ENCODE measurements around the gene NHP2.
A peak's percentile ranks its signal among the peaks of the same experiment; 100 is the strongest.

NHP2 gene

DNA sequence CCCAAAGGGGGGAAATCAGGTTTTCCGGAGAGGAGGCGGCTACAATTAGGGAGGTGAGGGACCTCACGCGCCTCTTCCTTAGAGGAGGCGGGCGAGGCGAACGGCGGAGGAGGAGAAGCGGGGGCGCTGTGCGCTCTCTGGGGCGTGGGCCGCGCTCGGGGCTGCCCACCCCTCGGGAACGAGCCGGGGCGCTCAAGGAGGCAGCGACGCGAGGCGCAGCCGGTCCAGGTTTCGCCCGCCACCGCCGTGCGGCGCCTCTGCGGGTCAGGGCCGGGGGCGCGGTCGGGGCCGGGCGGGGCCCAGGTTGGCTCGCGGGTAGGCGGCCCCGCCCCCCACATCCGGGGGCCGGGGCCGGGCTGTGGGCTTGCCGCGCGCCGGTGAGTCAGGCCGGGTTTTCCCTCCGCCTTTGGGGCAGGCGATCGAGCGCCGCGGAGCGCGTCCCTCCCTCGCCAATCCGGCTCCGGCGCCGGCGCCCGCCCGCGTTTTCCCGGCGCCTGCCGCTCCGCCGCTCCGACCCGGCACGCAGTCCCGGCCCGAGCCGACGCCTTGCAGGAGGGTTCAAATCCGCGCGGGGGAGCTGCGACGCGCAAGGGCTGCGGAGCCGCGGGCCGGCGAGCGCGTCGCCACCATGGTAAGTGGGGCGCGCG lies 40.4 kb downstream of the NHP2 start, which contains the start of gene N4BP3:
Gene N4BP3 (plus strand): TSS at position 392 of the 647 bp plus-strand sequence. CDS start 6,052 bp downstream, outside the sequence.
- no peaks in the 10 kb centered on the region for H3K79me2 ChIP-seq (ENCODE audit: control insufficient read depth, insufficient read depth, low read length, unreplicated experiment)
- H3K4me1 ChIP-seq (ENCODE audit: control insufficient read depth, insufficient read depth, low read length, unreplicated experiment) = peaks cover 15% of the 10 kb centered on the region
- no peak within 1 kb of the TSS for H2AFZ ChIP-seq (ENCODE audit: low read length, unreplicated experiment)
- H3K36me3 ChIP-seq (ENCODE audit: insufficient read depth, low read length) = no peaks in the 10 kb centered on the region
- H3K4me3 ChIP-seq (ENCODE audit: low read depth, low read length) = peak within 1 kb of the TSS; percentile 67
- no peak within 1 kb of the TSS for H3K27ac ChIP-seq (ENCODE audit: low read depth, low read length)
- peaks cover 56% of the 10 kb centered on the region for H3K27me3 ChIP-seq (ENCODE audit: insufficient read depth, low read length)

GRCh38 chr5:178112545-178112944 lies 41.1 kb downstream of the NHP2 start:
- Histone ChIP-seq H3K4me1 (ENCODE audit: control insufficient read depth, insufficient read depth, low read length, unreplicated experiment) (peaks cover 15% of the 10 kb centered on the region), H3K36me3 (ENCODE audit: insufficient read depth, low read length) (no peaks in the 10 kb centered on the region), H3K4me3 (ENCODE audit: low read depth, low read length) (0 out of 2 replicates have a peak overlapping the region, but pooled peaks have one; percentile 67), H3K27ac (ENCODE audit: low read depth, low read length) (no peak overlapping the region), H2AFZ (ENCODE audit: low read length, unreplicated experiment) (no peak overlapping the region), H3K79me2 (ENCODE audit: control insufficient read depth, insufficient read depth, low read length, unreplicated experiment) (no peaks in the 10 kb centered on the region), H3K27me3 (ENCODE audit: insufficient read depth, low read length) (peaks cover 52% of the 10 kb centered on the region)

- H3K79me2 ChIP-seq (ENCODE audit: control insufficient read depth, insufficient read depth, low read length, unreplicated experiment) = no peaks in the 10 kb centered on the region
- no peaks in the 10 kb centered on the region for H3K36me3 ChIP-seq (ENCODE audit: insufficient read depth, low read length)
- peaks cover 49% of the 10 kb centered on the region for H3K27me3 ChIP-seq (ENCODE audit: insufficient read depth, low read length)
- H3K27ac ChIP-seq (ENCODE audit: low read depth, low read length) = no peak overlapping the region
- no peak overlapping the region for H3K4me3 ChIP-seq (ENCODE audit: low read depth, low read length)
- H3K4me1 ChIP-seq (ENCODE audit: control insufficient read depth, insufficient read depth, low read length, unreplicated experiment) = peaks cover 15% of the 10 kb centered on the region
- no peak overlapping the region for H2AFZ ChIP-seq (ENCODE audit: low read length, unreplicated experiment)
Observed at GRCh38 chr5:178111925-178112324, 41.8 kb downstream of the NHP2 start.

DNA sequence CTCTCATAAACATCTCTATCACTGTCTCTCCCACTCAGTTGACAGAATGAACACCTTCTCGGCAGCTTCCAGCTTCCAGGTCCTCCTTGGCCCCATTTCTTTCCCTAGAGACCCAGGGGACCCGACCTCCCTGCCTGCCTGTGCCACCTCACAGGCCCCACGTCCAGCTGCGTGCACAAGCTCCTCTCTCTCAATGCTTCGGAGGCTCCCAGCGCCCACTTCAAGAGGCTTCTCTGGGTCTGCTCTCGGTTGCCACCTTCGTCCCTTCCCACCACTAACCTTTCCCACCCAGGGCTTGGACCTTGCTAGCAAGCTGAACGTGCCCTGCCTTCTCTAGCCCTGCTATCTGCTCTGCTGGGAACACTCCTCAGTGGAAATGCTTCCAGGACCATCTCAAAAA lies 43.2 kb downstream of the NHP2 start:
- no peaks in the 10 kb centered on the region for H3K79me2 ChIP-seq (ENCODE audit: control insufficient read depth, insufficient read depth, low read length, unreplicated experiment)
- no peaks in the 10 kb centered on the region for H3K36me3 ChIP-seq (ENCODE audit: insufficient read depth, low read length)
- H3K27me3 ChIP-seq (ENCODE audit: insufficient read depth, low read length) = peaks cover 37% of the 10 kb centered on the region
- no peak overlapping the region for H2AFZ ChIP-seq (ENCODE audit: low read length, unreplicated experiment)
- H3K4me3 ChIP-seq (ENCODE audit: low read depth, low read length) = no peak overlapping the region
- peaks cover 12% of the 10 kb centered on the region for H3K4me1 ChIP-seq (ENCODE audit: control insufficient read depth, insufficient read depth, low read length, unreplicated experiment)
- no peak overlapping the region for H3K27ac ChIP-seq (ENCODE audit: low read depth, low read length)

DNA sequence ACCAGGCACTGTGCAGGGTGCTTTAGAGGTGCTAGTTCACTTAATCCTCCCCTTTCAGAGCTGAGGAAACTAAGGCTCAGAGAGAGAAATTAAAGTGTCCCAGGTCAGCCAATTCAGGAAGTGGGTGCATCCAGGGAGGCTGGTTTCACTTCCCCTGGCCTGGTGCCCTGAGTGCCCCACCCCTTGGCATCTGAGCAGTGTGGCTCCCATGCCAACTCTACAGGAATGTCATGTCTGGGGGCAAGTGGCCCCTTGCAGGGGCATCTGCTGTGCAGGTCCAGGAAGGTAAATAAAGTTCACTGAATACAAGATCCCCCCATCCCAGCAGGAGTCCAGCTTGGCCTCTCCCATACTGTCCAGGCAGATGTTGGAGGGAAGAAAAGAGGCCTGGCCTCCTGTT lies 44.7 kb downstream of the NHP2 start:
- Histone ChIP-seq H3K27me3 (ENCODE audit: insufficient read depth, low read length) (peaks cover 21% of the 10 kb centered on the region), H3K4me1 (ENCODE audit: control insufficient read depth, insufficient read depth, low read length, unreplicated experiment) (peaks cover 7% of the 10 kb centered on the region), H2AFZ (ENCODE audit: low read length, unreplicated experiment) (no peak overlapping the region), H3K27ac (ENCODE audit: low read depth, low read length) (no peak overlapping the region), H3K36me3 (ENCODE audit: insufficient read depth, low read length) (no peaks in the 10 kb centered on the region), H3K4me3 (ENCODE audit: low read depth, low read length) (no peak overlapping the region), H3K79me2 (ENCODE audit: control insufficient read depth, insufficient read depth, low read length, unreplicated experiment) (no peaks in the 10 kb centered on the region)

- Histone ChIP-seq H3K4me1 (ENCODE audit: control insufficient read depth, insufficient read depth, low read length, unreplicated experiment) (peaks cover 4% of the 10 kb centered on the region), H2AFZ (ENCODE audit: low read length, unreplicated experiment) (no peak overlapping the region), H3K27ac (ENCODE audit: low read depth, low read length) (no peak overlapping the region), H3K27me3 (ENCODE audit: insufficient read depth, low read length) (peaks cover 16% of the 10 kb centered on the region), H3K79me2 (ENCODE audit: control insufficient read depth, insufficient read depth, low read length, unreplicated experiment) (no peaks in the 10 kb centered on the region), H3K36me3 (ENCODE audit: insufficient read depth, low read length) (no peaks in the 10 kb centered on the region), H3K4me3 (ENCODE audit: low read depth, low read length) (no peak overlapping the region)
Observed at GRCh38 chr5:178108446-178108845, 45.2 kb downstream of the NHP2 start.

DNA sequence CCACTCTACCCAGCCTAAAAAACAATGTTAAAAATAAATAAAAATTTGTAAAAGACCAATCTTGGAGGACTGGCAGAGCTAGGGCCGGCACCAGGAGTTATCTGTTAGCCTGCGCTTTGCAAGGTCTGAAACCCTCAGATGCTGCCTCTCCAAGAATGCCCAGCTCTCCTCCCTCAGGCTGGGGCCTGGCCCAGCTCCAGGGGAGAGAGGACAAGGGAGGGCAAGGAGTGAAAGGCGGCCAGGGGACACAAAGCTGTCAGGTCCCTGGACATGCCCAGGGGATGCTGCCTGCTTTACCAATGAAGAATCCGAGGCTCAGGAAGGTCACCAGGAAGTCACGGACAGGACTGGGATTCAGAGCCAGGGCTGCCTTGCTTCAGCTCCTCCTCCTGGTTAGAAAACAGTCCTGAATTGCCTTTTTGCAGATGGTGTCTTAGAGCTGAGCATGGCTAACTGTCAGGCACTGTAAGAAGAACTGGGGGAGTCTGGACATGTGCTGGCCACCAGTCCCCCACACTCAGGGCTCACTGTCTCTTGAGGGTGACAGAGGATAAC lies 45.9 kb downstream of the NHP2 start:
- Histone ChIP-seq H3K79me2 (ENCODE audit: control insufficient read depth, insufficient read depth, low read length, unreplicated experiment) (no peaks in the 10 kb centered on the region), H3K27ac (ENCODE audit: low read depth, low read length) (no peak overlapping the region), H3K27me3 (ENCODE audit: insufficient read depth, low read length) (peaks cover 12% of the 10 kb centered on the region), H3K4me3 (ENCODE audit: low read depth, low read length) (no peak overlapping the region), H2AFZ (ENCODE audit: low read length, unreplicated experiment) (no peak overlapping the region), H3K4me1 (ENCODE audit: control insufficient read depth, insufficient read depth, low read length, unreplicated experiment) (peaks cover 4% of the 10 kb centered on the region), H3K36me3 (ENCODE audit: insufficient read depth, low read length) (no peaks in the 10 kb centered on the region)

- Histone ChIP-seq H3K4me1 (ENCODE audit: control insufficient read depth, insufficient read depth, low read length, unreplicated experiment) (peaks cover 4% of the 10 kb centered on the region), H3K27ac (ENCODE audit: low read depth, low read length) (no peak overlapping the region), H3K79me2 (ENCODE audit: control insufficient read depth, insufficient read depth, low read length, unreplicated experiment) (no peaks in the 10 kb centered on the region), H3K36me3 (ENCODE audit: insufficient read depth, low read length) (no peaks in the 10 kb centered on the region), H3K27me3 (ENCODE audit: insufficient read depth, low read length) (peaks cover 6% of the 10 kb centered on the region; the same call in 1 of the 2 replicates), H3K4me3 (ENCODE audit: low read depth, low read length) (no peak overlapping the region), H2AFZ (ENCODE audit: low read length, unreplicated experiment) (no peak overlapping the region)
Observed at GRCh38 chr5:178106556-178107239, 47.0 kb downstream of the NHP2 start.

- Histone ChIP-seq H2AFZ (ENCODE audit: low read length, unreplicated experiment) (no peak overlapping the region), H3K27ac (ENCODE audit: low read depth, low read length) (no peak overlapping the region), H3K27me3 (ENCODE audit: insufficient read depth, low read length) (peaks cover 6% of the 10 kb centered on the region; the same call in 1 of the 2 replicates), H3K79me2 (ENCODE audit: control insufficient read depth, insufficient read depth, low read length, unreplicated experiment) (no peaks in the 10 kb centered on the region), H3K4me1 (ENCODE audit: control insufficient read depth, insufficient read depth, low read length, unreplicated experiment) (peaks cover 4% of the 10 kb centered on the region), H3K36me3 (ENCODE audit: insufficient read depth, low read length) (no peaks in the 10 kb centered on the region), H3K4me3 (ENCODE audit: low read depth, low read length) (no peak overlapping the region)
Observed at GRCh38 chr5:178106086-178106485, 47.6 kb downstream of the NHP2 start.

- Histone ChIP-seq H3K27ac (ENCODE audit: low read depth, low read length) (no peak overlapping the region), H3K27me3 (ENCODE audit: insufficient read depth, low read length) (peaks cover 6% of the 10 kb centered on the region; the same call in 1 of the 2 replicates), H3K4me1 (ENCODE audit: control insufficient read depth, insufficient read depth, low read length, unreplicated experiment) (peaks cover 4% of the 10 kb centered on the region), H3K79me2 (ENCODE audit: control insufficient read depth, insufficient read depth, low read length, unreplicated experiment) (no peaks in the 10 kb centered on the region), H3K4me3 (ENCODE audit: low read depth, low read length) (no peak overlapping the region), H2AFZ (ENCODE audit: low read length, unreplicated experiment) (no peak overlapping the region), H3K36me3 (ENCODE audit: insufficient read depth, low read length) (no peaks in the 10 kb centered on the region)
Observed at GRCh38 chr5:178104492-178104891, 49.2 kb downstream of the NHP2 start.
